Activated B cell treated with CpG ODN at 0.5 μM for 24 hours (primary cell): ENCODE results near the gene DCLRE1C. TPM values are rescaled to one million over a fixed set of nuclear protein-coding genes. Genes with fewer than 3 reads are reported as not detected.

ENCODE experiments used
- ATAC-seq: fragments of 200-7000 bp; cut with Tn5 transposase; one replicate; pipeline ENCODE4 v1.10.0; 2021; ENCODE audit warnings: low read depth, mild to moderate bottlenecking, moderate library complexity
- CTCF ChIA-PET: fragments of 350-600 bp; sonication (Branson Sonifier 250); formaldehyde crosslinking; loops from one replicate; lab custom pipeline; 2021; ENCODE audit warnings: antibody characterized with exemption; lab: Charles Lee
- POLR2A ChIA-PET: fragments of 350-600 bp; sonication (Branson Sonifier 250); formaldehyde crosslinking; loops from one replicate; lab custom pipeline; 2021; ENCODE audit warnings: antibody characterized with exemption; lab: Charles Lee
- DNase-seq: peaks from one replicate; pipeline ENCODE4 v3.0.0; 2022
- H3K27ac Mint-ChIP-seq: one replicate; pipeline ENCODE4 v1.8.0; 2020; ENCODE audit warnings: mixed read lengths
- H3K27me3 Mint-ChIP-seq: one replicate; pipeline ENCODE4 v1.8.0; 2021; ENCODE audit warnings: mixed read lengths
- H3K36me3 Mint-ChIP-seq: one replicate; pipeline ENCODE4 v1.8.0; 2021; ENCODE audit warnings: low read depth, mixed read lengths
- H3K4me1 Mint-ChIP-seq: one replicate; pipeline ENCODE4 v1.8.0; 2021; ENCODE audit warnings: mixed read lengths
- H3K4me3 Mint-ChIP-seq: one replicate; pipeline ENCODE4 v1.8.0; 2020; ENCODE audit warnings: mild to moderate bottlenecking, mixed read lengths
- H3K9me3 Mint-ChIP-seq: one replicate; pipeline ENCODE4 v1.8.0; 2020; ENCODE audit warnings: mixed read lengths
- intact Hi-C: fragments of 100-400 bp; cut with micrococcal nuclease; formaldehyde crosslinking; loops from one replicate; pipeline ENCODE4 v1.15.1; 2024
- total RNA-seq: library from RNA; stranded (reverse); gene quantifications from 2 replicates; pipeline ENCODE4 v1.2.3, GENCODE V29; 2022
- TF ChIP-seq, protein P1 (sequence below): fragments of 200-600 bp; IDR thresholded peaks from one replicate; pipeline ENCODE4 v1.8.0; 2022; ENCODE audit warnings: antibody characterized with exemption, mild to moderate bottlenecking

Gene DCLRE1C
- total RNA-seq, 1 donor from 2014 or later, result 43.8 TPM

DNA sequence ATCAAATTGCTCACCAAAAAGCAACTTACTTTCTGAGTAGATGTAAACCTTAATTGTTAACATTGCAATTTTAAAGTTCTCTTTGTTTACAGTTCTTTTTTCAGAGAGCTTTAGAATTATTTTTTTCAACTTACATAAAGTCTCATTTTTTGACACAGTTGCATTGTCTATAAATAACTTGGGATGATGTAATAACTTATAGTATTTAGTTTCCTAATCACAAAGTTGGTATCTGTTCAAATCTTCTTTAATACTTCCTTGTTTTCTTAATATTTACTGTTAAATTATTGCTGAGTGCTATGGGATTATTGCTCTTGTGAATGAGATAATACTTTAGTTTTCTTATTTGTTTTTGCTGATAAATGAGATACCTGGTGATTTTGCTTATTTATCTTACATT lies 94.1 kb downstream of the DCLRE1C start:
- TF ChIP-seq, protein P1, sequence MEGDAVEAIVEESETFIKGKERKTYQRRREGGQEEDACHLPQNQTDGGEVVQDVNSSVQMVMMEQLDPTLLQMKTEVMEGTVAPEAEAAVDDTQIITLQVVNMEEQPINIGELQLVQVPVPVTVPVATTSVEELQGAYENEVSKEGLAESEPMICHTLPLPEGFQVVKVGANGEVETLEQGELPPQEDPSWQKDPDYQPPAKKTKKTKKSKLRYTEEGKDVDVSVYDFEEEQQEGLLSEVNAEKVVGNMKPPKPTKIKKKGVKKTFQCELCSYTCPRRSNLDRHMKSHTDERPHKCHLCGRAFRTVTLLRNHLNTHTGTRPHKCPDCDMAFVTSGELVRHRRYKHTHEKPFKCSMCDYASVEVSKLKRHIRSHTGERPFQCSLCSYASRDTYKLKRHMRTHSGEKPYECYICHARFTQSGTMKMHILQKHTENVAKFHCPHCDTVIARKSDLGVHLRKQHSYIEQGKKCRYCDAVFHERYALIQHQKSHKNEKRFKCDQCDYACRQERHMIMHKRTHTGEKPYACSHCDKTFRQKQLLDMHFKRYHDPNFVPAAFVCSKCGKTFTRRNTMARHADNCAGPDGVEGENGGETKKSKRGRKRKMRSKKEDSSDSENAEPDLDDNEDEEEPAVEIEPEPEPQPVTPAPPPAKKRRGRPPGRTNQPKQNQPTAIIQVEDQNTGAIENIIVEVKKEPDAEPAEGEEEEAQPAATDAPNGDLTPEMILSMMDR, result no peak
- H3K4me3 Mint-ChIP-seq, result no peak overlapping the region
- POLR2A ChIA-PET, result no interaction called here
- no peaks in the 10 kb centered on the region for H3K9me3 Mint-ChIP-seq
- no peaks in the 10 kb centered on the region for H3K4me1 Mint-ChIP-seq
- H3K27ac Mint-ChIP-seq, result no peak overlapping the region
- intact Hi-C loops, result no loop called here
- no peaks in the 10 kb centered on the region for H3K27me3 Mint-ChIP-seq
- H3K36me3 Mint-ChIP-seq, result peaks cover 49% of the 10 kb centered on the region
- DNase-seq (no peak), ATAC-seq (no peak)
- CTCF ChIA-PET, result no interaction called here

DNA sequence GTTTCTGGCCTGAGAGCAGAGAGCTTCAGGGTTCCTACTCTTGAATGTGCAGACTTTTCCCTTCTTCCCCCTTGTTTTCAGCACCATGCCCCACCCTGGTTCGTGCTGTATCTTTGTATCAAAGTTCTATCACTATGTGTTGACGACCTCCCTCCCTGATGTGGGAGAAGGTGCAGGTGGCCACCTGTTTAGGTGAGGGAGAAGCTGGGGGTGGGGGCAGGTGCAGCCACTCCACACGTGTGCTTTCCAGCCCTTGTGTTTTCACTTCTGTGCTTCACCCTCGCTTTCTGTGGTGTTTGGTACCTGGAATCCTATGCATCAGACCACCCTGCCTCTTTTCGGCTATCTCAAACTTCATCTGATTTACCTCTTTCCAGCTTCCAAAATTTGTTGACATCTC lies 94.9 kb downstream of the DCLRE1C start:
- H3K27ac Mint-ChIP-seq, result no peak overlapping the region
- intact Hi-C loops, result no loop called here
- H3K4me3 Mint-ChIP-seq, result no peak overlapping the region
- H3K27me3 Mint-ChIP-seq, result no peaks in the 10 kb centered on the region
- ATAC-seq (no peak), DNase-seq (no peak)
- H3K9me3 Mint-ChIP-seq, result no peaks in the 10 kb centered on the region
- POLR2A ChIA-PET, result no interaction called here
- H3K36me3 Mint-ChIP-seq, result peaks cover 51% of the 10 kb centered on the region
- TF ChIP-seq, protein P1, result no peak
- CTCF ChIA-PET, result no interaction called here
- no peaks in the 10 kb centered on the region for H3K4me1 Mint-ChIP-seq

DNA sequence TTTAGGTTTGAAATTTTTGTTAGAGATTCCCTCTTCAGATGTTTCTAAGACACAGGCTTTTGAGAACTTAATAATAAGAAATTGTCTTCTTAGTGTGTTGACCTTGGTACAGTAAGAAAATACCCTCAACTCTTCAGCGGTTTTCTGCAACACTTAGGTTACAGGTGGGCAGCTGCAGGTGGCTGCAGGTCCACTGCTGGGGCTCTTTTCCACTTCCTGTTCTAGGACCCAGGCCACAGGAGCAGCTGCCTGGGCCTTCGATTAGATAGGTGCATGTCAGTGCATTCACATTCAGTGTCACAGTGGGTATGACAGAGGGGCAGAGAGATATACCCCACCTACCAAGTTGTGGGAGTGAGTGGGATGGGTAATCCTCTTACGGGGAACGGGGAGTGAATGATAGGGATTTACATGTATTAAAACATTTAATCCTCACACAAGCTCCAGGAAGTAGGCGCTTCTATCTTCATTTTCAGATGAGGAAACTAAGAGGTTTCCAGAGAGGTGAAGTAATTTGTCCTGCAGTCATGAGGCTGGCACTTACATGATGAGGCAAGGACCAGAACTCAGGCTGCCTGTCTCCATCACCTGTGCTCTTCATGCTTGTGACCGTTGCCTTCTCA lies 95.4 kb downstream of the DCLRE1C start:
- Mint-ChIP-seq H3K9me3 (no peaks in the 10 kb centered on the region), H3K27ac (no peak overlapping the region), H3K4me1 (no peaks in the 10 kb centered on the region), H3K36me3 (peaks cover 54% of the 10 kb centered on the region), H3K4me3 (no peak overlapping the region), H3K27me3 (no peaks in the 10 kb centered on the region)
- TF ChIP-seq, protein P1, result no peak
- POLR2A ChIA-PET, result no interaction called here
- intact Hi-C loops, result no loop called here
- ATAC-seq (no peak), DNase-seq (no peak)
- CTCF ChIA-PET, result no interaction called here

DNA sequence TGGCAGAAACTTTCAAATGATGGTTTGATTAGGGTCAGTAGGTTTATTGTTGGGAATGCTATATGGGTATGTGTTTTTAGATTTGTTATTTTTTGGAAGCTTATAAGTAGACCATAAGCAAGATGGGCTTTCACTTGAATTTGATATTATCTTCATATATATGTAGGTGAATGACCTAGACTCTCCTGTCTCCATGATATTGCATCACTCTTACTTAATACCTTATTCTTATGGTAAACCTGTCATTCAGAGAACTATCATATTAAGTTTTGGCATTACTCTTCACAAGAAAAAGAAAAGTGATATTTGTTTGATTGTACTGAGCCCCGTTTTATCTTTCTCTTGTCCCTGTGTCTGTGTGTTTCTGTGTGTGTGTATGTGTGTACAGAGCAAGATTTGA lies 98.4 kb downstream of the DCLRE1C start:
- CTCF ChIA-PET, result no interaction called here
- no peak for ATAC-seq
- no peaks in the 10 kb centered on the region for H3K4me1 Mint-ChIP-seq
- H3K27me3 Mint-ChIP-seq, result no peaks in the 10 kb centered on the region
- H3K9me3 Mint-ChIP-seq, result no peaks in the 10 kb centered on the region
- DNase-seq, result no peak
- peaks cover 65% of the 10 kb centered on the region for H3K36me3 Mint-ChIP-seq
- POLR2A ChIA-PET, result no interaction called here
- H3K4me3 Mint-ChIP-seq, result no peak overlapping the region
- no peak overlapping the region for H3K27ac Mint-ChIP-seq
- intact Hi-C loops, result no loop called here
- TF ChIP-seq, protein P1, result no peak

DNA sequence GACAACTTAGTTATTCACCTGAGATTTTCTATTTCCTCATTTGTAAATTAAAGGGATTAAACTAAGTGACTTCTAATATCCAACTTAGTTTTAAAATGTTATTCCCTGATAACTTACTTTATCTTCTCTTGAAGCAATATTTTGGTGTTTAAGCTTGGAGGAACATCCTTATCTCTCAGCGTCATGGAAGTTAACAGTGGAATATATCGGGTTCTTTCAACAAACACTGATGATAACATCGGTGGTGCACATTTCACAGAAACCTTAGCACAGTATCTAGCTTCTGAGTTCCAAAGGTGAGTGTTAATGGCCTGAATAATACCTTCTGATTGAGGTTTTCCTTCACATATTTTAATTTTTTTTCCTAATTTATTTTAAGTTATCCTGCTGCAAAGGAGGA lies 101.7 kb downstream of the DCLRE1C start:
- Mint-ChIP-seq H3K4me1 (no peaks in the 10 kb centered on the region), H3K27ac (no peak overlapping the region), H3K36me3 (peaks cover 57% of the 10 kb centered on the region), H3K27me3 (no peaks in the 10 kb centered on the region), H3K4me3 (no peak overlapping the region), H3K9me3 (no peaks in the 10 kb centered on the region)
- ATAC-seq, result no peak
- TF ChIP-seq, protein P1, result no peak
- POLR2A ChIA-PET, result no interaction called here
- intact Hi-C loops, result no loop called here
- DNase-seq, result no peak
- CTCF ChIA-PET, result no interaction called here

Other genes with a start within 250 kb of the DCLRE1C start
- 263 and 286 TPM in 2 replicates for gene FAM107B, start 179.2 kb downstream of the DCLRE1C start, total RNA-seq
- 0.49 and 0.98 TPM in 2 replicates for gene CDNF, start 116.1 kb downstream of the DCLRE1C start, total RNA-seq
- gene HSPA14, start 115.8 kb downstream of the DCLRE1C start, total RNA-seq, result 16.7 and 20.4 TPM in 2 replicates
- 14.9 and 16.5 TPM in 2 replicates for gene MSANTD7, start 115.8 kb downstream of the DCLRE1C start, total RNA-seq
- 7.4 and 8.1 TPM in 2 replicates for gene SUV39H2, start 75.2 kb downstream of the DCLRE1C start, total RNA-seq
- gene MEIG1, start 5.3 kb upstream of the DCLRE1C start, total RNA-seq, result 0.49 and 0.54 TPM in 2 replicates
- not detected in 2 replicates for gene OLAH, start 89.8 kb upstream of the DCLRE1C start, total RNA-seq
- gene ACBD7, start 134.7 kb upstream of the DCLRE1C start, total RNA-seq, result not detected in 2 replicates
- gene RPP38, start 143.3 kb upstream of the DCLRE1C start, total RNA-seq, result 21.2 and 27.9 TPM in 2 replicates
- gene NMT2, start 214.6 kb upstream of the DCLRE1C start, total RNA-seq, result 9.7 and 11.2 TPM in 2 replicates